Measurements from ENCODE around the gene OVCH2.
"Not testable (repeated sequence)": the region's sequence is repeated elsewhere in the genome, so short reads cannot be mapped to it uniquely, and the experiment has no call there.

Gene OVCH2

DNA sequence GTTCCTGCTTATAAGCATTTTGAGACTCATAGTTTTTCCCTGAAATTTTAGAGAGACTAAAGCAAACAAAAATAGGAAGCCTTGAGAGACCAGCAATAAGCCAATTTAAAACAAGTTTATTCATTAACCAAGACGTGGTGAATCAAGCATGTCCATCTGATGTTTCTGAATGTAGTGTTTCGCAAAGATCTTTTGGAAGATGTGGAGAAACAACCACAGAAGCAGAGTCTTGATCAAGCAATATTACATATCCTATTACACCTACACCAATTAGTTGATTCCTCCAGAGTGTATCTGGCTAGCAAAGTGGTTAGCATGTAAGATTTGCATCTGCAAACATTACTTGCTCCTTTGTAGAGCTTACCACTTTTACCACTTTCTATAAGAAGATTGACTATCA is at the start of gene OVCH2:
TSS of gene OVCH2 (minus strand) at position 101 of the 400 bp plus-strand sequence. CDS start at position 18, 83 bp downstream.
- no peak for DNase-seq (ENCODE audit: low read depth)

- no peak for DNase-seq (ENCODE audit: low read depth)
Observed at GRCh38 chr11:7749456-7749855, 43.2 kb upstream of the OVCH2 start.

DNA sequence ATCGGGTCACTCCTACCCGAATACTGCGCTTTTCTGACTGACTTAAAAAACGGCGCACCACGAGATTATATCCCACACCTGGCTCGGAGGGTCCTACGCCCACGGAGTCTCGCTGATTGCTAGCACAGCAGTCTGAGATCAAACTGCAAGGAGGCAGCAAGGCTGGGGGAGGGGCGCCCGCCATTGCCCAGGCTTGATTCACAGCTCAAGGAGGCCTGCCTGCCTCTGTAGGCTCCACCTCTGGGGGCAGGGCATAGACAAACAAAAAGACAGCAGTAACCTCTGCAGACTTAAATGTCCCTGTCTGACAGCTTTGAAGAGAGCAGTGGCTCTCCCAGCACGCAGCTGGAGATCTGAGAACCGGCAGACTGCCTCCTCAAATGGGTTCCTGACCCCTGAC is 28.5 kb upstream of the OVCH2 start:
- not testable (repeated sequence) for DNase-seq (ENCODE audit: low read depth)

DNA sequence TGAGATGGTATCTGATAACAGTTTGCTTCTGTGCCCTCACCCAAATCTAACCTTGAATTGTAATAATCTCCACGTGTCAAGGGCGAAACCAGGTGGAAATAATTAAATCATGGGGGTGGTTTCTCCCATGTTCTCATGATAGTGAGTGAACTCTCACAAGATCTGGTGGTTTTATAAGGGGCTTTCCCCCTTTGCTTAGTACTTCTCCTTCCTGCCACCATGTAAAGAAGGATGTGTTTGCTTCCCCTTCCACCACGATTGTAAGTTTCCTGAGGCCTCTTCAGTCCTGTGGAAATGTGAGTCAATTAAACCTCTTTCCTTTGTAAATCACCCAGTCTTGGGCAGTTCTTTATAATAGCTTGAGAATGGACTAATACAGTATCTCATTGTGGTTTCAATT is 8.5 kb upstream of the OVCH2 start:
- DNase-seq (ENCODE audit: low read depth) = no peak

GRCh38 chr11:7703740-7704139 is 2.5 kb downstream of the OVCH2 start:
- DNase-seq (ENCODE audit: low read depth) = no peak

- DNase-seq (ENCODE audit: low read depth) = no peak
Observed at GRCh38 chr11:7696424-7696823, 9.9 kb downstream of the OVCH2 start.

- no peak for DNase-seq (ENCODE audit: low read depth)
Observed at GRCh38 chr11:7694235-7694634, 12.0 kb downstream of the OVCH2 start.

DNA sequence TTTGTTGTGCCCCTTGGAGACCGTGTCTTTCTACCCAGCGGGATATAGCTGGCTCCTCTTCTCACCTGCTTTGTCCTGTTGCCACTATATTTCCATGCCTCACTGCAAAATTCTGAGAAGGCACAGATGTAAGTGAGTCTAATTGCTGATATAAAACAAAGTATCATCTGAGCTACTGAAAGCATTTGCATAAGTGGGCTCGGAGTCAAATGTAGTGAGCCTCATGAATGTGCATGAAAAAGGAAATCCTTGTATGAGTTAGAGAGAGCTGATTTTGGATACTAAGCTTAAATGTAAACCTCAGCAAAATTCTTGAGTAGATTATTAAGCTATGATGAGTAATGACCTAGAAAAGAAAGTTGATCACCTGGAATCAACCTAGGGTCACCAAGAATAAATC is 13.9 kb downstream of the OVCH2 start:
- no peak for DNase-seq (ENCODE audit: low read depth)

- no peak for DNase-seq (ENCODE audit: low read depth)
Observed at GRCh38 chr11:7691759-7692350, 14.4 kb downstream of the OVCH2 start.

- no peak for DNase-seq (ENCODE audit: low read depth)
Observed at GRCh38 chr11:7690648-7691047, 15.6 kb downstream of the OVCH2 start.

DNA sequence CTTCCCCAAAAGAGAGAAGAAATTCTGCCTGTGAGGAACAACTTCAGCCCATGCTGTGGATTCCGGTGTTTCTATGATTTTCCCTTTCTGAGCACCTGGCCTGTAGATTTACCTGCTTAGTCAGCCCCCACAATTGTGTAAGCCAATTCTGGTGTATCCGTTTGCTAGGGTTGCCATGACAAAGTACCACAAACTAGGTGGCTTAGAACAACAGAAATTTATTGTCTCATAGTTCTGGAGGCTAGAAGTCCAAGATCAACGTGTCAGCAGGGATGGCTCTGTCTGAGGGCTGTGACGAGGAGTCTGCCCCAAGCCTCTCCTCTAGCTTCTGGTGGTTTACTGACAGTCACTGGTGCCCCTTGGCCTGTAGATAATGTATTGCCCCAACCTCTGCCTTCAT is 17.0 kb downstream of the OVCH2 start:
- no peak for DNase-seq (ENCODE audit: low read depth)

- DNase-seq (ENCODE audit: low read depth) = no peak
Observed at GRCh38 chr11:7688238-7688826, 17.9 kb downstream of the OVCH2 start.

DNA sequence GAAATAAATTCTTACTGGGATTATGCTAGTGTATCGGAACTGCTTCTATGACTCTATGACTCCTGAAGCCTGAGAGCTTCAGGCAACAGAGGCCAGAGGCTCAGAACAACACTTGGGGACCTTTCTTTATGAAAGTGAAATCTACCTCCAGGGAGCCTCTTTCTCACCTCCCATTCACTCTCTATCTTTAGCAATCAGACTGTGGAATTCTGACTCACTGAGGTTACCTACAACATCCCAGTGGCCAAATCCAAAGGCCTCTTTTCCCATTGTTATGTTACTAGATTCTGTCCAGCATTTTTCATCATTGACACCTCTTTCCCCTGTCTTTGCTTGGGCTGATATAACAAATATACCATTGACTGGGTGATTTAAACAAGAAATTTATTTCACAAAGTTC is 18.9 kb downstream of the OVCH2 start:
- DNase-seq (ENCODE audit: low read depth) = no peak

DNA sequence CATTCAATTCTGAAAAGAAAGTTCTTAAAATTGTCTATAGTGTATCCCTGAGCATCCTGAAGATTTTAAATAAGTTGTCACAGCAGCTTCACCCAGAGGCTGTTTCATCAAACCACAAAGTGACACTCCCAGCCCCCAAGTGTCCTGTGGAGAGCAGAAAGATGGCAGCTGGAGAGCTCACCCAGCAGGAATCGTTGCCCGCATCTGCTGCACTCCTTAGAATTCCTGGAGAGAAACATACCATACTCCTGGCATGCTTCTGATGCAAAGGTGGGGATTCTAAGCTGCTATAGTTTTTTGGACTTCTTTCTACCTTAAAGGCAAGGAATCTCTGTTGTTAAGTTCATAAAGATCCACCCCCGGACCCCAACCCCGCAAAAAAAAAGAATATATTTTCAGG is 19.5 kb downstream of the OVCH2 start:
- no peak for DNase-seq (ENCODE audit: low read depth)

GRCh38 chr11:7683571-7683970 is 22.7 kb downstream of the OVCH2 start:
- no peak for DNase-seq (ENCODE audit: low read depth)

GRCh38 chr11:7677796-7678201 is 28.5 kb downstream of the OVCH2 start:
- DNase-seq (ENCODE audit: low read depth) = peak; percentile 36

DNA sequence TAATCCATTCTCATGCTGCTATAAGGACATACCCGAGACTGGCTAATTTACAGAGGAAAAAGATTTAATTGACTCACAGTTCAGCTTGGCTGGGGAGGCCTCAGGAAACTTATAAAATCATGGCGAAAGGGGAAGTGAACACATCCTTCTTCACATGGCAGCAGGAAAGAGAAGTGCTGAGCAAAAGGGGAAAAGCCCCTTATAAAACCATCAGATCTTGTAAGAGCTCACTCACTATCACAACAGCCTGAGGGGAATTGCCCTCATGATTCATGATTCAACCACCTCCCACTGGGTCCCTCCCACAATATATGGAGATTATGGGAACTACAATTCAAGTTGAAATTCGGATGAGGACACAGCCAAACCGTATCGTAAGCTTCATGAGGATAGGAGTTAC is 29.2 kb downstream of the OVCH2 start:
- DNase-seq (ENCODE audit: low read depth) = no peak

GRCh38 chr11:7675631-7676030 is 30.6 kb downstream of the OVCH2 start:
- no peak for DNase-seq (ENCODE audit: low read depth)

DNA sequence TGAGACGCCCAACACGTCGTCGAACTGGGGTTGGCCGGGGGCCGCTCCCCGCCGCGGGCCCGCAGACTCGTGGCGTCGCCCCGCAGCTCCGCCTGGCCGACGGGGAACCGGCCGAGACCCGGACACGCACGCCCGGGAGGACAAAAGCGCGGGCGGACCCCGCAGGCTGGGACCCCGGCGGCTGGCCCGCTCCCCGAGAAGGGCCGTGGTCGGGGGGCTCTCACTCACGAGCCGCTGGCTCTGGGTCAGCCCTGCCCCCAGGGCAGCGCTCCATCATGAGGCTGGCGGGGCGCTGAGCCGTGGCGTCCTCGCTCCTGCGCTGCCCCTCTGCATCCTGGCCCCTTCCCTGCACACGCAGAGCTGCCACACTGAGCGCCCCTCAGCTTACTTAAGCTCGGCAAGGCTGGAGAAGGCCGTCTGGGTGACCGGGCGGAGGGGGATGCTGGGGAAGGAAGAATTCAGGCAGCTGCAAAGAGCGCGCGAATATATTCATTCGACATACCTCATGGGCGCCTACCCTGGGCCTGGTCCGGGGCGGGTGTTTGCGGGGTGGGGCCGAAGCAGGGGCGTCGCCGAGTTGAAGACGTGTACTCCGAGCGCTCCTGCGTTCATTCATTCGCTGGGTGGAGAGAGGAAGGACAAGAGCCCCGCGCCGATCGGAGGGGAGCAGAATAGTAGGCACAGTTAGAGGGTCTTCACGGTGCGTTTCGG is 32.4 kb downstream of the OVCH2 start:
- no peak for DNase-seq (ENCODE audit: low read depth)

- DNase-seq (ENCODE audit: low read depth) = peak; percentile 26
Observed at GRCh38 chr11:7672960-7673723, 33.1 kb downstream of the OVCH2 start, which contains the start of gene CYB5R2. TSS of gene CYB5R2 (minus strand) at chr11:7673500. CDS start at chr11:7672825, 675 bp downstream.

DNA sequence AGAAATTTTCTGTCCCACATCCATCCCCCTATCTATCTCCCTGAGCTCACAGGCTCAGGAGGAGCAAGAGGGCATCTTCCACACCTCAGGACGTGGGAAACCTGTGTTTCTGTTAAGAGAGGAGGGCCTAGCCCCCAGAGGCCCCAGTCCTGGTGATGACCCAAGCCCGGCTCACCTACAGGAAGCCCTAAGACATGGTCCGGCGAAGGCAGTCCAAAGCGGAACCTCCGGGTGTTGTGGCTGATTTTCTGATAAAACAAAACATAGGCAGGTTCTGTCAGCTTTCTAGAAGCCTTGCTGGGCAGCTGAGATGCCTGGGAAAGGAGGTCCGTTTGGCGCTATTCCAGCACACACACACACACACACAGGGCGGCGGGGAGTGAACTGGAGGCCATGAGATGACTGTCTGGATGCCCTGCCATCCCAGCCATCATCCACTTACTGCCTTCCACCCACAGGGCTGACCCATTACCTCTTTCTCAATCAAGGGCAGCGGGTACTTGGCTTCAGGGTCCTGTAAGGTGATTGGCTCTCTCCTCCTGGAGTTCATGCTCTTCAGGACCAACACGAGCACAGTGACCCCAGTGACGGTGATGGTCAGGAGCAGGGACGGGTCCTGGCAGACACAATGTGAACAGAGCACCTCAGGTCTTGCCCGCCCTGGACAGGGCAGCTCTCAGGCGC is 33.9 kb downstream of the OVCH2 start:
- no peak for DNase-seq (ENCODE audit: low read depth)

All from fibroblast of the conjunctiva (primary cell).